HEK293 (cell line): Measurements from ENCODE around the gene PPT2.
A peak's percentile ranks its signal among the peaks of the same experiment; 100 is the strongest.

Experiments
- CTCF ChIA-PET: fragments of 350-600 bp; formaldehyde crosslinking; extraction: SDS; loops from one replicate; lab custom pipeline; 2021; ENCODE audit warnings: antibody characterized with exemption; lab: Yijun Ruan, JAX
- POLR2A ChIA-PET: fragments of 300-600 bp; formaldehyde crosslinking; extraction: SDS; loops from one replicate; lab custom pipeline; 2020; ENCODE audit warnings: antibody characterized with exemption, inconsistent platforms; lab: Yijun Ruan, JAX
- H3K27ac ChIP-seq: fragments of 200-500 bp; sonication (Bioruptor generic); 2 replicates; pipeline ENCODE4 v1.5.1; 2014; ENCODE audit warnings: low read depth, low read length, control low read depth, inconsistent platforms; ENCODE audit errors: extremely low read depth
- H3K36me3 ChIP-seq, 2 experiments: fragments of 200-500 bp in 1 of 2; sonication (Bioruptor generic) in 1 of 2; 1 replicate in 1 of 2; 2 replicates in 1 of 2; pipeline ENCODE4 v1.5.1; 2014 to 2017; ENCODE audit warnings: inconsistent platforms in 2 of 2, low read length in 2 of 2; ENCODE audit not compliant: control insufficient read depth in 2 of 2, insufficient read depth in 1 of 2
- H3K4me1 ChIP-seq: fragments of 200-500 bp; sonication (Bioruptor generic); 2 replicates; pipeline ENCODE4 v1.5.1; 2014; ENCODE audit warnings: mild to moderate bottlenecking, low read length, inconsistent platforms; ENCODE audit not compliant: control insufficient read depth, insufficient read depth
- H3K4me3 ChIP-seq: 2 replicates; pipeline ENCODE4 v1.5.1; 2011; ENCODE audit warnings: low read depth, mild to moderate bottlenecking, control low read depth, low read length, moderate library complexity
- H3K9me3 ChIP-seq: fragments of 200-500 bp; sonication (Bioruptor generic); 2 replicates; pipeline ENCODE4 v1.5.1; 2014; ENCODE audit warnings: low read depth, low read length, inconsistent platforms; ENCODE audit not compliant: control insufficient read depth, insufficient read depth
- BCL11A ChIP-seq: fragments of 450-650 bp; formaldehyde crosslinking; IDR thresholded peaks from 2 replicates; pipeline ENCODE4 v1.5.1; 2016; ENCODE audit warnings: low read depth, missing biosample characterization, missing genetic modification characterization
- FEZF1 ChIP-seq: fragments of 450-650 bp; formaldehyde crosslinking; IDR thresholded peaks from 2 replicates; pipeline ENCODE4 v1.5.1; 2016; ENCODE audit warnings: missing biosample characterization, missing genetic modification characterization
- GLIS1 ChIP-seq: fragments of 450-650 bp; formaldehyde crosslinking; IDR thresholded peaks from 2 replicates; pipeline ENCODE4 v1.5.1; 2016; ENCODE audit warnings: missing biosample characterization, missing genetic modification characterization
- MYNN ChIP-seq: fragments of 450-650 bp; formaldehyde crosslinking; IDR thresholded peaks from 2 replicates; pipeline ENCODE4 v1.5.1; 2016; ENCODE audit warnings: missing biosample characterization, missing genetic modification characterization, borderline replicate concordance
- SCRT2 ChIP-seq: fragments of 450-650 bp; formaldehyde crosslinking; IDR thresholded peaks from 2 replicates; pipeline ENCODE4 v1.5.1; 2016; ENCODE audit warnings: missing biosample characterization, missing genetic modification characterization
- WT1 ChIP-seq: fragments of 450-650 bp; formaldehyde crosslinking; IDR thresholded peaks from 2 replicates; pipeline ENCODE4 v1.5.1; 2016; ENCODE audit warnings: missing biosample characterization, missing genetic modification characterization
- ZBTB17 ChIP-seq: fragments of 450-650 bp; formaldehyde crosslinking; IDR thresholded peaks from 2 replicates; pipeline ENCODE4 v1.5.1; 2016; ENCODE audit warnings: missing biosample characterization, missing genetic modification characterization
- ZFP37 ChIP-seq: fragments of 450-650 bp; formaldehyde crosslinking; IDR thresholded peaks from 2 replicates; pipeline ENCODE4 v1.5.1; 2016; ENCODE audit warnings: missing biosample characterization, missing genetic modification characterization
- ZNF114 ChIP-seq: fragments of 450-650 bp; formaldehyde crosslinking; IDR thresholded peaks from 2 replicates; pipeline ENCODE4 v1.5.0; 2017; ENCODE audit warnings: missing biosample characterization, missing genetic modification characterization
- ZNF211 ChIP-seq: fragments of 450-650 bp; formaldehyde crosslinking; IDR thresholded peaks from 2 replicates; pipeline ENCODE4 v1.5.1; 2016; ENCODE audit warnings: low read depth, missing biosample characterization, missing genetic modification characterization
- ZNF341 ChIP-seq: fragments of 450-650 bp; formaldehyde crosslinking; IDR thresholded peaks from 2 replicates; pipeline ENCODE4; 2016; ENCODE audit warnings: low read depth, missing biosample characterization, missing genetic modification characterization
- ZNF366 ChIP-seq: fragments of 450-650 bp; formaldehyde crosslinking; conservative IDR thresholded peaks from 2 replicates; pipeline ENCODE4 v1.5.1; 2016; ENCODE audit warnings: missing biosample characterization, missing genetic modification characterization
- ZNF394 ChIP-seq: fragments of 450-650 bp; formaldehyde crosslinking; IDR thresholded peaks from 2 replicates; pipeline ENCODE4 v1.5.1; 2016; ENCODE audit warnings: missing biosample characterization, missing genetic modification characterization, mild to moderate bottlenecking, moderate library complexity, borderline replicate concordance
- ZNF426 ChIP-seq: fragments of 450-650 bp; formaldehyde crosslinking; IDR thresholded peaks from 2 replicates; pipeline ENCODE4 v1.5.1; 2017; ENCODE audit warnings: missing biosample characterization, missing genetic modification characterization, mild to moderate bottlenecking, inconsistent platforms, moderate library complexity
- ZNF623 ChIP-seq: fragments of 450-650 bp; formaldehyde crosslinking; IDR thresholded peaks from 2 replicates; pipeline ENCODE4 v1.5.1; 2016; ENCODE audit warnings: missing biosample characterization, missing genetic modification characterization
- ZNF626 ChIP-seq: fragments of 450-650 bp; sonication (Bioruptor Pico); formaldehyde crosslinking; IDR thresholded peaks from 2 replicates; pipeline ENCODE4 v1.5.1; 2018; ENCODE audit warnings: missing biosample characterization, missing genetic modification characterization, inconsistent platforms
- ZNF658 ChIP-seq: fragments of 450-650 bp; formaldehyde crosslinking; IDR thresholded peaks from 2 replicates; pipeline ENCODE4; 2016; ENCODE audit warnings: missing biosample characterization, missing genetic modification characterization
- ZNF677 ChIP-seq: fragments of 450-650 bp; IDR thresholded peaks from 2 replicates; pipeline ENCODE4 v1.5.0; 2018; ENCODE audit warnings: missing biosample characterization, mild to moderate bottlenecking, missing genetic modification characterization, moderate library complexity
- ZNF776 ChIP-seq: fragments of 450-650 bp; formaldehyde crosslinking; IDR thresholded peaks from 2 replicates; pipeline ENCODE4 v1.5.0; 2017; ENCODE audit warnings: missing biosample characterization, missing genetic modification characterization, borderline replicate concordance
- TF ChIP-seq, protein P1 (sequence below): fragments of 450-650 bp; formaldehyde crosslinking; conservative IDR thresholded peaks from 2 replicates; pipeline ENCODE4 v1.5.1; 2016; ENCODE audit warnings: low read depth, missing biosample characterization, missing genetic modification characterization
- TF ChIP-seq, protein P2 (sequence below): fragments of 450-650 bp; formaldehyde crosslinking; IDR thresholded peaks from 2 replicates; pipeline ENCODE4 v1.5.1; 2016; ENCODE audit warnings: missing biosample characterization, missing genetic modification characterization, borderline replicate concordance
- TF ChIP-seq, protein P3 (sequence below): fragments of 450-650 bp; IDR thresholded peaks from 2 replicates; pipeline ENCODE4 v1.5.1; 2018; ENCODE audit warnings: missing biosample characterization, mild to moderate bottlenecking, missing genetic modification characterization
- TF ChIP-seq, protein P4 (sequence below): fragments of 450-650 bp; formaldehyde crosslinking; IDR thresholded peaks from 2 replicates; pipeline ENCODE4 v1.5.1; 2016; ENCODE audit warnings: missing biosample characterization, missing genetic modification characterization

The PPT2 gene

DNA sequence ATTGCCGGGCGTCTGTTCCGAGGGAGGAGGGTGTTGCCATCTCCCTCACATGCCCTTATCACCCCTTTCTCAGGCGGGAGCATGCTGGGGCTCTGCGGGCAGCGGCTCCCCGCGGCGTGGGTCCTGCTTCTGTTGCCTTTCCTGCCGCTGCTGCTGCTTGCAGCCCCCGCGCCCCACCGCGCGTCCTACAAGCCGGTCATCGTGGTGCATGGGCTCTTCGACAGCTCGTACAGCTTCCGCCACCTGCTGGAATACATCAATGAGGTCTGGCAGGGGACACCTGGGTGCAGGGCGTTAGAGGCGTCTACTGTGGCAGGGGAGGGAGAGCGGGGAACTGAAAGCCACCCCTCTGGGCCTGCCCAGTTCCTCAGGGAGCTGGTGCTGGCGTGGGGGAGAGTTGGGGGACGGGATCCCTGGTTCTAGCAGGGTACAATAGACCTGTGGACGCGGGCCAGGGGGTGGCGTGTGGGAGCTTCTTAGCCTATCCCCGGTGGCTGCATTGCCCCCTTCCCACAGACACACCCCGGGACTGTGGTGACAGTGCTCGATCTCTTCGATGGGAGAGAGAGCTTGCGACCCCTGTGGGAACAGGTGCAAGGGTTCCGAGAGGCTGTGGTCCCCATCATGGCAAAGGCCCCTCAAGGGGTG is 697 bp downstream of the PPT2 start:
- ChIA-PET CTCF (interaction anchor here (0.5 to 1.3 kb wide), 16 partner anchors 8 to 893 kb away, joined by 3 to 21 read pairs (median 4); partner anchors contain the start of genes ATF6B, EGFL8 and FKBPL), POLR2A (interaction anchor here (0.6 to 1.2 kb wide), 6 partner anchors 12 to 51 kb away, joined by 3 to 8 read pairs (median 4); partner anchors contain the start of genes ATF6B and FKBPL)
- H3K27ac ChIP-seq, result peak overlapping the region; percentile 80
- H3K4me3 ChIP-seq, result peak overlapping the region; percentile 66
- no peaks in the 10 kb centered on the region for H3K9me3 ChIP-seq
- peaks cover 7% of the 10 kb centered on the region; the same call in 1 of the 2 replicates for H3K4me1 ChIP-seq
- peaks cover 22 to 41% of the 10 kb centered on the region in 2 experiments for H3K36me3 ChIP-seq
- TF ChIP-seq ZNF366, result no peak
- no peak; the same call in 1 of the 2 replicates for TF ChIP-seq ZFP37
- no peak for TF ChIP-seq BCL11A (tag by site-specific recombination)
- no peak for TF ChIP-seq MYNN
- TF ChIP-seq SCRT2 (tag by site-specific recombination), result peak; percentile 91
- TF ChIP-seq ZBTB17 (tag by site-specific recombination), result 0 out of 2 replicates have a peak, but pooled peaks have one; percentile 3
- TF ChIP-seq ZNF626 (tag by site-specific recombination), result no peak
- no peak for TF ChIP-seq ZNF776 (tag by site-specific recombination)
- TF ChIP-seq, protein P1, sequence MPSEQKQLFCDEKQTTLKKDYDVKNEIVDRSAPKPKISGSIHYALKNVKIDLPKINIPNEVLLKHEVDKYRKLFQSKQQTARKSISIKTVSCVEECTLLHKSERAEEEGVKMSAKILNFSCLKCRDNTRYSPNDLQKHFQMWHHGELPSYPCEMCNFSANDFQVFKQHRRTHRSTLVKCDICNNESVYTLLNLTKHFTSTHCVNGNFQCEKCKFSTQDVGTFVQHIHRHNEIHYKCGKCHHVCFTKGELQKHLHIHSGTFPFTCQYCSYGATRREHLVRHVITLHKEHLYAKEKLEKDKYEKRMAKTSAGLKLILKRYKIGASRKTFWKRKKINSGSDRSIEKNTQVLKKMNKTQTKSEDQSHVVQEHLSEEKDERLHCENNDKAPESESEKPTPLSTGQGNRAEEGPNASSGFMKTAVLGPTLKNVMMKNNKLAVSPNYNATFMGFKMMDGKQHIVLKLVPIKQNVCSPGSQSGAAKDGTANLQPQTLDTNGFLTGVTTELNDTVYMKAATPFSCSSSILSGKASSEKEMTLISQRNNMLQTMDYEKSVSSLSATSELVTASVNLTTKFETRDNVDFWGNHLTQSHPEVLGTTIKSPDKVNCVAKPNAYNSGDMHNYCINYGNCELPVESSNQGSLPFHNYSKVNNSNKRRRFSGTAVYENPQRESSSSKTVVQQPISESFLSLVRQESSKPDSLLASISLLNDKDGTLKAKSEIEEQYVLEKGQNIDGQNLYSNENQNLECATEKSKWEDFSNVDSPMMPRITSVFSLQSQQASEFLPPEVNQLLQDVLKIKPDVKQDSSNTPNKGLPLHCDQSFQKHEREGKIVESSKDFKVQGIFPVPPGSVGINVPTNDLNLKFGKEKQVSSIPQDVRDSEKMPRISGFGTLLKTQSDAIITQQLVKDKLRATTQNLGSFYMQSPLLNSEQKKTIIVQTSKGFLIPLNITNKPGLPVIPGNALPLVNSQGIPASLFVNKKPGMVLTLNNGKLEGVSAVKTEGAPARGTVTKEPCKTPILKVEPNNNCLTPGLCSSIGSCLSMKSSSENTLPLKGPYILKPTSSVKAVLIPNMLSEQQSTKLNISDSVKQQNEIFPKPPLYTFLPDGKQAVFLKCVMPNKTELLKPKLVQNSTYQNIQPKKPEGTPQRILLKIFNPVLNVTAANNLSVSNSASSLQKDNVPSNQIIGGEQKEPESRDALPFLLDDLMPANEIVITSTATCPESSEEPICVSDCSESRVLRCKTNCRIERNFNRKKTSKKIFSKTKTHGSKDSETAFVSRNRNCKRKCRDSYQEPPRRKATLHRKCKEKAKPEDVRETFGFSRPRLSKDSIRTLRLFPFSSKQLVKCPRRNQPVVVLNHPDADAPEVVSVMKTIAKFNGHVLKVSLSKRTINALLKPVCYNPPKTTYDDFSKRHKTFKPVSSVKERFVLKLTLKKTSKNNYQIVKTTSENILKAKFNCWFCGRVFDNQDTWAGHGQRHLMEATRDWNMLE (tag by site-specific recombination), result no peak
- TF ChIP-seq FEZF1 (tag by site-specific recombination), result no peak
- 0 out of 2 replicates have a peak, but pooled peaks have one; percentile 2 for TF ChIP-seq WT1 (tag by site-specific recombination)
- TF ChIP-seq ZNF677 (tag by site-specific recombination), result no peak
- no peak; the same call in 1 of the 2 replicates for TF ChIP-seq GLIS1 (tag by site-specific recombination)
- TF ChIP-seq ZNF394 (tag by site-specific recombination), result no peak
- TF ChIP-seq ZNF341 (tag by site-specific recombination), result peak; percentile 60
- no peak for TF ChIP-seq ZNF658 (tag by site-specific recombination)
- no peak for TF ChIP-seq ZNF426 (tag by site-specific recombination)
- TF ChIP-seq, protein P2, sequence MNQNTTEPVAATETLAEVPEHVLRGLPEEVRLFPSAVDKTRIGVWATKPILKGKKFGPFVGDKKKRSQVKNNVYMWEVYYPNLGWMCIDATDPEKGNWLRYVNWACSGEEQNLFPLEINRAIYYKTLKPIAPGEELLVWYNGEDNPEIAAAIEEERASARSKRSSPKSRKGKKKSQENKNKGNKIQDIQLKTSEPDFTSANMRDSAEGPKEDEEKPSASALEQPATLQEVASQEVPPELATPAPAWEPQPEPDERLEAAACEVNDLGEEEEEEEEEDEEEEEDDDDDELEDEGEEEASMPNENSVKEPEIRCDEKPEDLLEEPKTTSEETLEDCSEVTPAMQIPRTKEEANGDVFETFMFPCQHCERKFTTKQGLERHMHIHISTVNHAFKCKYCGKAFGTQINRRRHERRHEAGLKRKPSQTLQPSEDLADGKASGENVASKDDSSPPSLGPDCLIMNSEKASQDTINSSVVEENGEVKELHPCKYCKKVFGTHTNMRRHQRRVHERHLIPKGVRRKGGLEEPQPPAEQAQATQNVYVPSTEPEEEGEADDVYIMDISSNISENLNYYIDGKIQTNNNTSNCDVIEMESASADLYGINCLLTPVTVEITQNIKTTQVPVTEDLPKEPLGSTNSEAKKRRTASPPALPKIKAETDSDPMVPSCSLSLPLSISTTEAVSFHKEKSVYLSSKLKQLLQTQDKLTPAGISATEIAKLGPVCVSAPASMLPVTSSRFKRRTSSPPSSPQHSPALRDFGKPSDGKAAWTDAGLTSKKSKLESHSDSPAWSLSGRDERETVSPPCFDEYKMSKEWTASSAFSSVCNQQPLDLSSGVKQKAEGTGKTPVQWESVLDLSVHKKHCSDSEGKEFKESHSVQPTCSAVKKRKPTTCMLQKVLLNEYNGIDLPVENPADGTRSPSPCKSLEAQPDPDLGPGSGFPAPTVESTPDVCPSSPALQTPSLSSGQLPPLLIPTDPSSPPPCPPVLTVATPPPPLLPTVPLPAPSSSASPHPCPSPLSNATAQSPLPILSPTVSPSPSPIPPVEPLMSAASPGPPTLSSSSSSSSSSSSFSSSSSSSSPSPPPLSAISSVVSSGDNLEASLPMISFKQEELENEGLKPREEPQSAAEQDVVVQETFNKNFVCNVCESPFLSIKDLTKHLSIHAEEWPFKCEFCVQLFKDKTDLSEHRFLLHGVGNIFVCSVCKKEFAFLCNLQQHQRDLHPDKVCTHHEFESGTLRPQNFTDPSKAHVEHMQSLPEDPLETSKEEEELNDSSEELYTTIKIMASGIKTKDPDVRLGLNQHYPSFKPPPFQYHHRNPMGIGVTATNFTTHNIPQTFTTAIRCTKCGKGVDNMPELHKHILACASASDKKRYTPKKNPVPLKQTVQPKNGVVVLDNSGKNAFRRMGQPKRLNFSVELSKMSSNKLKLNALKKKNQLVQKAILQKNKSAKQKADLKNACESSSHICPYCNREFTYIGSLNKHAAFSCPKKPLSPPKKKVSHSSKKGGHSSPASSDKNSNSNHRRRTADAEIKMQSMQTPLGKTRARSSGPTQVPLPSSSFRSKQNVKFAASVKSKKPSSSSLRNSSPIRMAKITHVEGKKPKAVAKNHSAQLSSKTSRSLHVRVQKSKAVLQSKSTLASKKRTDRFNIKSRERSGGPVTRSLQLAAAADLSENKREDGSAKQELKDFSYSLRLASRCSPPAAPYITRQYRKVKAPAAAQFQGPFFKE (tag by site-specific recombination), result no peak
- TF ChIP-seq ZNF114, result no peak
- TF ChIP-seq ZNF211 (tag by site-specific recombination), result no peak
- TF ChIP-seq, protein P3, sequence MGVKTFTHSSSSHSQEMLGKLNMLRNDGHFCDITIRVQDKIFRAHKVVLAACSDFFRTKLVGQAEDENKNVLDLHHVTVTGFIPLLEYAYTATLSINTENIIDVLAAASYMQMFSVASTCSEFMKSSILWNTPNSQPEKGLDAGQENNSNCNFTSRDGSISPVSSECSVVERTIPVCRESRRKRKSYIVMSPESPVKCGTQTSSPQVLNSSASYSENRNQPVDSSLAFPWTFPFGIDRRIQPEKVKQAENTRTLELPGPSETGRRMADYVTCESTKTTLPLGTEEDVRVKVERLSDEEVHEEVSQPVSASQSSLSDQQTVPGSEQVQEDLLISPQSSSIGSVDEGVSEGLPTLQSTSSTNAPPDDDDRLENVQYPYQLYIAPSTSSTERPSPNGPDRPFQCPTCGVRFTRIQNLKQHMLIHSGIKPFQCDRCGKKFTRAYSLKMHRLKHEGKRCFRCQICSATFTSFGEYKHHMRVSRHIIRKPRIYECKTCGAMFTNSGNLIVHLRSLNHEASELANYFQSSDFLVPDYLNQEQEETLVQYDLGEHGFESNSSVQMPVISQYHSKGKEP, result 0 out of 2 replicates have a peak, but pooled peaks have one; percentile 48
- TF ChIP-seq, protein P4, sequence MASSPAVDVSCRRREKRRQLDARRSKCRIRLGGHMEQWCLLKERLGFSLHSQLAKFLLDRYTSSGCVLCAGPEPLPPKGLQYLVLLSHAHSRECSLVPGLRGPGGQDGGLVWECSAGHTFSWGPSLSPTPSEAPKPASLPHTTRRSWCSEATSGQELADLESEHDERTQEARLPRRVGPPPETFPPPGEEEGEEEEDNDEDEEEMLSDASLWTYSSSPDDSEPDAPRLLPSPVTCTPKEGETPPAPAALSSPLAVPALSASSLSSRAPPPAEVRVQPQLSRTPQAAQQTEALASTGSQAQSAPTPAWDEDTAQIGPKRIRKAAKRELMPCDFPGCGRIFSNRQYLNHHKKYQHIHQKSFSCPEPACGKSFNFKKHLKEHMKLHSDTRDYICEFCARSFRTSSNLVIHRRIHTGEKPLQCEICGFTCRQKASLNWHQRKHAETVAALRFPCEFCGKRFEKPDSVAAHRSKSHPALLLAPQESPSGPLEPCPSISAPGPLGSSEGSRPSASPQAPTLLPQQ (tag by site-specific recombination), result no peak; the same call in 1 of the 2 replicates
- no peak for TF ChIP-seq ZNF623 (tag by site-specific recombination)
